Measurements from ENCODE around the gene KTN1. TPM values are rescaled to one million over a fixed set of nuclear protein-coding genes. Genes with fewer than 3 reads are reported as not detected.

Gene KTN1
- total RNA-seq, 1 experiment from 2014 or later, result 180 TPM

DNA sequence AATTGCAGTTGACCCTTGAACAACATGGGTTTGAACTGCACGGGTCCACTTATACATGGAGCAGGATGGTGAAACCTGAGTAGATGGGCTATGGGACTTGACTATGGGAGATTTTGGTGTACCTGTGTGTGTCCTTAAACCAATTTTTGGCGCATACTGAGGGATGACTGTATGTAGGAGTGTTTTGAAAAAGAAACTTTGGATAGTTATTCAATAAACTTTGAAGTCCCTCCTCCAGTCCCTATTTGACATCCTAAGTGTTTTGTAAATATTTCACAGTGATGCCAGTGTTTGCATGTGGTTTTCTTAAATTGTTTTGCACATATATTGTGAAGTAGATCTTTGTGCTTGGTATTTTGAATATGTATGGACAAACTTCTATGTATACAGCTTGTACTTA is 12.4 kb downstream of the KTN1 start:
- intact Hi-C loops (cut with micrococcal nuclease), result no loop called here
- H3K9me3 Mint-ChIP-seq (ENCODE audit: unreplicated experiment), result no peaks in the 10 kb centered on the region
- H3K36me3 Mint-ChIP-seq (ENCODE audit: insufficient read depth, unreplicated experiment), result no peaks in the 10 kb centered on the region
- H3K4me3 Mint-ChIP-seq (ENCODE audit: unreplicated experiment), result no peak overlapping the region
- BruUV-seq (replicated peaks), result no TSS peak
- ChIA-PET CTCF (no interaction called here), POLR2A (no interaction called here)
- no peaks in the 10 kb centered on the region for H3K27me3 Mint-ChIP-seq (ENCODE audit: insufficient read depth, unreplicated experiment)
- TF ChIP-seq, protein P1, sequence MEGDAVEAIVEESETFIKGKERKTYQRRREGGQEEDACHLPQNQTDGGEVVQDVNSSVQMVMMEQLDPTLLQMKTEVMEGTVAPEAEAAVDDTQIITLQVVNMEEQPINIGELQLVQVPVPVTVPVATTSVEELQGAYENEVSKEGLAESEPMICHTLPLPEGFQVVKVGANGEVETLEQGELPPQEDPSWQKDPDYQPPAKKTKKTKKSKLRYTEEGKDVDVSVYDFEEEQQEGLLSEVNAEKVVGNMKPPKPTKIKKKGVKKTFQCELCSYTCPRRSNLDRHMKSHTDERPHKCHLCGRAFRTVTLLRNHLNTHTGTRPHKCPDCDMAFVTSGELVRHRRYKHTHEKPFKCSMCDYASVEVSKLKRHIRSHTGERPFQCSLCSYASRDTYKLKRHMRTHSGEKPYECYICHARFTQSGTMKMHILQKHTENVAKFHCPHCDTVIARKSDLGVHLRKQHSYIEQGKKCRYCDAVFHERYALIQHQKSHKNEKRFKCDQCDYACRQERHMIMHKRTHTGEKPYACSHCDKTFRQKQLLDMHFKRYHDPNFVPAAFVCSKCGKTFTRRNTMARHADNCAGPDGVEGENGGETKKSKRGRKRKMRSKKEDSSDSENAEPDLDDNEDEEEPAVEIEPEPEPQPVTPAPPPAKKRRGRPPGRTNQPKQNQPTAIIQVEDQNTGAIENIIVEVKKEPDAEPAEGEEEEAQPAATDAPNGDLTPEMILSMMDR (IDR thresholded peaks at IDR 0.05; ENCODE audit: unreplicated experiment), result no peak
- peaks cover 43% of the 10 kb centered on the region for H3K4me1 Mint-ChIP-seq (ENCODE audit: insufficient read depth, unreplicated experiment)
- DNase-seq (ENCODE audit: unreplicated experiment), result no peak
- no peak overlapping the region for H3K27ac Mint-ChIP-seq (ENCODE audit: low read depth, unreplicated experiment)

DNA sequence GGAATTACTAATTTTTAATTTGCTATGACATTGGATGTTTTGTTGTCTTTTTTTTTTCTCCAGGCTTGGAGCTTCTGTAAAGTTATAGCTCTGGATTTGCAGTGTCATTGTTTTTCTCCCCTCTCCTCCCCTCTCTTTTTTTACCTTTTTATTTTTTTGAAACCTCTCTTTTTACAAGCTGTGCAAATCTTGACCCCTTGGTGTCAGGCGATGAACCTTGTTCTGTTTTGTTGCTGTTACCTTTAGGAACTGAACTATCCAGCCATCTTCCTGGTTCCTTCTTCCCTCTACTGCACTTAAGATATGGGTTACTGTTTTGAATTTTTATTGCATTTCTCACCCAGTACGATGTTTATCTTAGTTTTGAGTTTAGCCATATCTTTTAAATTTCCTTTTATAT is 13.7 kb downstream of the KTN1 start:
- Mint-ChIP-seq H3K4me3 (ENCODE audit: unreplicated experiment) (no peak overlapping the region), H3K27me3 (ENCODE audit: insufficient read depth, unreplicated experiment) (no peaks in the 10 kb centered on the region), H3K4me1 (ENCODE audit: insufficient read depth, unreplicated experiment) (peaks cover 33% of the 10 kb centered on the region), H3K36me3 (ENCODE audit: insufficient read depth, unreplicated experiment) (no peaks in the 10 kb centered on the region), H3K9me3 (ENCODE audit: unreplicated experiment) (no peaks in the 10 kb centered on the region), H3K27ac (ENCODE audit: low read depth, unreplicated experiment) (peak overlapping the region; percentile 2)
- TF ChIP-seq, protein P1 (IDR thresholded peaks at IDR 0.05; ENCODE audit: unreplicated experiment), result no peak
- ChIA-PET POLR2A (interaction anchor here (1.0 to 2.8 kb wide), 3 partner anchors 12 to 135 kb away, joined by 3 to 23 read pairs (median 3); no protein-coding TSS in a partner anchor), CTCF (interaction anchor here (0.6 kb wide), 1 partner anchor 894 kb away, joined by 4 read pairs; no protein-coding TSS in a partner anchor)
- no TSS peak for BruUV-seq (replicated peaks)
- intact Hi-C loops (cut with micrococcal nuclease), result no loop called here
- no peak for DNase-seq (ENCODE audit: unreplicated experiment)

DNA sequence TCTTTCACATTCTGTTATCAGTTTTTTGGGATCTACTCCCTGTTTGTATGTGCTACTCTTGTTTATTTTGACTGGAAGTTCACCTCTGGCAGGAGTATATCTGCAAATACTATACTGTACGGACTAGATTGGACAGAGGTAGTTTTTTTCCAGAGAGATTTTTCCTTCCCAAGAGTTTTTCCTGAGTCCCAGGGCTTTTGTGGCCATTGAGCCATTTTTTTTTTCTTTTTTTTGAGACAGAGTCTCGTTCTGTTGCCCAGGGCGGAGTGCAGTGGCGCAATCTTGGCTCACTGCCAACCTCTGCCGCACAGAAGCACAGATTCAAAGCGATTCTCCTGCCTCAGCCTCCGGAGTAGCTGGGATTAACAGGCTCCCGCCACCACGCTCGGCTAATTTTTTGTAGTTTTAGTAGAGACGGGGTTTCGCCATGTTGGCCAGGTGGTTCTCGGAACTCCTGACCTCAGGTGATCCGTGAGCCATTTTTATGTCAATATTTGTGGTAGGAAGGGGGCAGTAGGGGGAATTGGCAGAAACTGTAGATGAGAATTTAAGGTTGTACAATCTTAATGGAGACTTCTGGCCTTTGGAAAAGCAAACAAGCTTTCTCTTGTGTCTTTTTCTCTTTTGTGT is 19.4 kb downstream of the KTN1 start:
- TF ChIP-seq, protein P1 (IDR thresholded peaks at IDR 0.05; ENCODE audit: unreplicated experiment), result no peak
- BruUV-seq (replicated peaks), result no TSS peak
- Mint-ChIP-seq H3K4me3 (ENCODE audit: unreplicated experiment) (peak overlapping the region; percentile 68), H3K27me3 (ENCODE audit: insufficient read depth, unreplicated experiment) (no peaks in the 10 kb centered on the region), H3K27ac (ENCODE audit: low read depth, unreplicated experiment) (peak overlapping the region; percentile 93), H3K9me3 (ENCODE audit: unreplicated experiment) (no peaks in the 10 kb centered on the region), H3K36me3 (ENCODE audit: insufficient read depth, unreplicated experiment) (peaks cover 9% of the 10 kb centered on the region), H3K4me1 (ENCODE audit: insufficient read depth, unreplicated experiment) (peaks cover 17% of the 10 kb centered on the region)
- intact Hi-C loops (cut with micrococcal nuclease), result no loop called here
- DNase-seq (ENCODE audit: unreplicated experiment), result peak; percentile 90
- CTCF ChIA-PET, result interaction anchor here (0.6 to 2.9 kb wide), 7 partner anchors 8 to 156 kb away, joined by 3 to 15 read pairs (median 4); no protein-coding TSS in a partner anchor
- POLR2A ChIA-PET, result interaction anchor here (0.6 to 7.5 kb wide), 8 partner anchors 12 to 1790 kb away, joined by 3 to 88 read pairs (median 5); no protein-coding TSS in a partner anchor

DNA sequence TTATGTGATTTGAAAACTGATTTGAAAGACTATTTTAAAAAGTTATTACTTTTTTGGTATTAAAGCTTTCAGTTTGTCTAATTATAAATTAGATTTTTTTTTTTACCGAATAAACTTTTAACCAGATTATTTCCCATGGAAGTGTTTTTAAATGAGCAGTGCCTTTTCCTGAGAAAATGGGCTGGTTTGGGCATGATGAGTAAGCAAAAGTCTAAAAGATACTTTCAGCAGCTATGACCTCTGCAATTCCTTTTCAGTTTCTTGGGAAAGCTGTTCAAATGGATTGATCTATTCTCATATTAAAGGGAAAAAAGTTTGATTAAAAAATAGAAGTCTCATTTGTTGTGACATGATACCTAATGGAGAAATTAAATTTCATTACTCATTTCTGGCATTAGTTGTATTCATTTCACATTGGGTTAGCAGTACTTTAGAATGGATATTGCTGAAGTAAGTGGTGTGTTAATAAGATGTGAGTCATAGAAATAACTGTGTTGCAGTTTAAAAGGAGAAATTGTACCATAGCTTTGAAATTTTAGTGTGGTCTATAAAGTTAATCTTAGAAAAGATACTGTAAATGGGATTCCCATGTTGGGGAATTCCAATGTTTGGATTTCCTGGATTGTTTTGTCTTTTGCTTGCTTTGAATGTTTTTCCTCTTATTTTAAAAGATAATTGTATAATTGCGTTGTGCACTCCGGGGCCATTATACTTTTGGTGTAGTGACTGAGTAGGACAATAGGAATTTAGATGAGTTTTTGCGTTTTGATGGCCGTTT is 21.0 kb downstream of the KTN1 start:
- peaks cover 17% of the 10 kb centered on the region for H3K4me1 Mint-ChIP-seq (ENCODE audit: insufficient read depth, unreplicated experiment)
- H3K27ac Mint-ChIP-seq (ENCODE audit: low read depth, unreplicated experiment), result peak overlapping the region; percentile 29
- H3K27me3 Mint-ChIP-seq (ENCODE audit: insufficient read depth, unreplicated experiment), result no peaks in the 10 kb centered on the region
- H3K9me3 Mint-ChIP-seq (ENCODE audit: unreplicated experiment), result no peaks in the 10 kb centered on the region
- H3K4me3 Mint-ChIP-seq (ENCODE audit: unreplicated experiment), result peak overlapping the region; percentile 6
- no TSS peak for BruUV-seq (replicated peaks)
- TF ChIP-seq, protein P1 (IDR thresholded peaks at IDR 0.05; ENCODE audit: unreplicated experiment), result no peak
- ChIA-PET POLR2A (interaction anchor here (0.7 to 7.5 kb wide), 9 partner anchors 8 to 147 kb away, joined by 3 to 88 read pairs (median 4); no protein-coding TSS in a partner anchor), CTCF (interaction anchor here (0.6 to 2.9 kb wide), 6 partner anchors 10 to 169 kb away, joined by 3 to 15 read pairs (median 4); no protein-coding TSS in a partner anchor)
- peak; percentile 46 for DNase-seq (ENCODE audit: unreplicated experiment)
- H3K36me3 Mint-ChIP-seq (ENCODE audit: insufficient read depth, unreplicated experiment), result peaks cover 9% of the 10 kb centered on the region
- intact Hi-C loops (cut with micrococcal nuclease), result no loop called here

Measured in MCF 10A (cell line).